ENCODE results near the gene ZNF423. TPM values are rescaled to one million over a fixed set of nuclear protein-coding genes. Genes with fewer than 3 reads are reported as not detected.

The ZNF423 gene
- total RNA-seq, 1 donor, result 11.6 TPM

GRCh38 chr16:49458656-49459445, 397.1 kb downstream of the ZNF423 start:
- Histone ChIP-seq H4K20me1 (ENCODE audit: insufficient read depth, low read length) (no peaks in the 10 kb centered on the region), H2AFZ (ENCODE audit: low read length) (no peak overlapping the region), H3K27me3 (ENCODE audit: insufficient read depth, low read length) (no peaks in the 10 kb centered on the region), H3K4me2 (ENCODE audit: insufficient read depth, low read length) (no peak overlapping the region), H3K79me2 (ENCODE audit: insufficient read depth, low read length) (no peaks in the 10 kb centered on the region), H3K9me3 (ENCODE audit: low read depth, low read length) (no peaks in the 10 kb centered on the region), H3K27ac (ENCODE audit: low read depth, low read length) (no peak overlapping the region), H3K4me3 (ENCODE audit: insufficient read depth, low read length) (no peak overlapping the region), H3K4me1 (ENCODE audit: insufficient read depth, low read length) (no peaks in the 10 kb centered on the region), H3K36me3 (ENCODE audit: insufficient read depth, low read length) (no peaks in the 10 kb centered on the region)
- TF ChIP-seq, protein P1, sequence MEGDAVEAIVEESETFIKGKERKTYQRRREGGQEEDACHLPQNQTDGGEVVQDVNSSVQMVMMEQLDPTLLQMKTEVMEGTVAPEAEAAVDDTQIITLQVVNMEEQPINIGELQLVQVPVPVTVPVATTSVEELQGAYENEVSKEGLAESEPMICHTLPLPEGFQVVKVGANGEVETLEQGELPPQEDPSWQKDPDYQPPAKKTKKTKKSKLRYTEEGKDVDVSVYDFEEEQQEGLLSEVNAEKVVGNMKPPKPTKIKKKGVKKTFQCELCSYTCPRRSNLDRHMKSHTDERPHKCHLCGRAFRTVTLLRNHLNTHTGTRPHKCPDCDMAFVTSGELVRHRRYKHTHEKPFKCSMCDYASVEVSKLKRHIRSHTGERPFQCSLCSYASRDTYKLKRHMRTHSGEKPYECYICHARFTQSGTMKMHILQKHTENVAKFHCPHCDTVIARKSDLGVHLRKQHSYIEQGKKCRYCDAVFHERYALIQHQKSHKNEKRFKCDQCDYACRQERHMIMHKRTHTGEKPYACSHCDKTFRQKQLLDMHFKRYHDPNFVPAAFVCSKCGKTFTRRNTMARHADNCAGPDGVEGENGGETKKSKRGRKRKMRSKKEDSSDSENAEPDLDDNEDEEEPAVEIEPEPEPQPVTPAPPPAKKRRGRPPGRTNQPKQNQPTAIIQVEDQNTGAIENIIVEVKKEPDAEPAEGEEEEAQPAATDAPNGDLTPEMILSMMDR (IDR thresholded peaks at IDR 0.05; ENCODE audit: extremely low read depth, low read depth, low read length), result no peak
- no peak for DNase-seq (ENCODE audit: insufficient read length, low spot score, missing footprints)

GRCh38 chr16:49458243-49458642, 397.7 kb downstream of the ZNF423 start:
- H3K4me1 ChIP-seq (ENCODE audit: insufficient read depth, low read length), result no peaks in the 10 kb centered on the region
- TF ChIP-seq, protein P1 (IDR thresholded peaks at IDR 0.05; ENCODE audit: extremely low read depth, low read depth, low read length), result no peak

DNA sequence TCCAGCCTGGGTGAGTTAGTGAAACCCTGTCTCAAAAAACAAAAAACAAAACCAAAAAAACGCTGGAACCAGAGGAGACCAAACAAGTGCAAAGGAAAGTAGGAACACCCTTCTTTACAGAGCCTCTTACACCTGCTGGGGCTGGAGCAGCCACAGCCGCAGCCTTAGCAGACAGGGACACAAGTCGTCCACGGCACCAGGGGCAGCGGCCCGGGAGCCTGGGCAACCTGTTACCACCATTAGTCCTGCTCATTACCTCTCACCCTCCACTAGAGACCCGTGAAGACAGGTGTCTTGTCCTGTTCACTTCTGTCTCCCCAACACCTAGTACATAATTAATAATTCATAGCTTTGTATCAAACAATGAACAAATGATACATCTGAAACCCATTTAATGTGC, 398.7 kb downstream of the ZNF423 start:
- DNase-seq (ENCODE audit: insufficient read length, low spot score, missing footprints), result no peak
- H3K9me3 ChIP-seq (ENCODE audit: low read depth, low read length), result no peaks in the 10 kb centered on the region
- no peaks in the 10 kb centered on the region for H3K36me3 ChIP-seq (ENCODE audit: insufficient read depth, low read length)
- no peak overlapping the region for H2AFZ ChIP-seq (ENCODE audit: low read length)
- TF ChIP-seq, protein P1 (IDR thresholded peaks at IDR 0.05; ENCODE audit: extremely low read depth, low read depth, low read length), result no peak
- no peaks in the 10 kb centered on the region for H3K4me1 ChIP-seq (ENCODE audit: insufficient read depth, low read length)
- no peaks in the 10 kb centered on the region for H3K79me2 ChIP-seq (ENCODE audit: insufficient read depth, low read length)
- H3K27ac ChIP-seq (ENCODE audit: low read depth, low read length), result no peak overlapping the region
- no peaks in the 10 kb centered on the region for H3K27me3 ChIP-seq (ENCODE audit: insufficient read depth, low read length)
- no peaks in the 10 kb centered on the region for H4K20me1 ChIP-seq (ENCODE audit: insufficient read depth, low read length)
- H3K4me2 ChIP-seq (ENCODE audit: insufficient read depth, low read length), result no peak overlapping the region
- no peak overlapping the region for H3K4me3 ChIP-seq (ENCODE audit: insufficient read depth, low read length)

More at GRCh38 chr16:49458243-49458642, 397.7 kb downstream of the ZNF423 start:
- Histone ChIP-seq H3K4me3 (ENCODE audit: insufficient read depth, low read length) (no peak overlapping the region), H3K27ac (ENCODE audit: low read depth, low read length) (no peak overlapping the region), H3K4me2 (ENCODE audit: insufficient read depth, low read length) (no peak overlapping the region), H4K20me1 (ENCODE audit: insufficient read depth, low read length) (no peaks in the 10 kb centered on the region), H3K79me2 (ENCODE audit: insufficient read depth, low read length) (no peaks in the 10 kb centered on the region), H3K9me3 (ENCODE audit: low read depth, low read length) (no peaks in the 10 kb centered on the region), H2AFZ (ENCODE audit: low read length) (no peak overlapping the region), H3K27me3 (ENCODE audit: insufficient read depth, low read length) (no peaks in the 10 kb centered on the region), H3K36me3 (ENCODE audit: insufficient read depth, low read length) (no peaks in the 10 kb centered on the region)
- DNase-seq (ENCODE audit: insufficient read length, low spot score, missing footprints), result no peak

DNA sequence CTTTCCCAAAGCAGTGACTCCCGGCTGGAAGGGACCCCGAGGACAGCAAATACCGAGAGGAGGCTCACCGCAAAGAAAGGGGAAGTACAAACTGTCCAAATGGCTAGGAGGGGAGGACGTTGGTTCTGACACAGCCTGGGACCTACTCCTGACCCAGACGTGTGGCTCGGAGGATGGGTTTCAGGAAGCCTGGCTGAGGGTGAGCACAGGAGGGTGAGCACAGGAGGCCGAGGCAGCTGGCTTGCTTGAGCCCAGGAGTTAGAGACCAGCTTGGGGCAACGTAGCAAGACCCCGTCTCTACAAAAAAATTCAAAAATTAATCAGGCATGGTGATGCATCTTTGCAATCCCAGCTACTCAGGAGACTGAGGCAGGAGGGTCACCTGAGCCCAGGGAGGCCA, 399.1 kb downstream of the ZNF423 start:
- TF ChIP-seq, protein P1 (IDR thresholded peaks at IDR 0.05; ENCODE audit: extremely low read depth, low read depth, low read length), result no peak
- Histone ChIP-seq H3K36me3 (ENCODE audit: insufficient read depth, low read length) (no peaks in the 10 kb centered on the region), H3K4me1 (ENCODE audit: insufficient read depth, low read length) (no peaks in the 10 kb centered on the region), H3K27ac (ENCODE audit: low read depth, low read length) (no peak overlapping the region), H3K27me3 (ENCODE audit: insufficient read depth, low read length) (no peaks in the 10 kb centered on the region), H3K9me3 (ENCODE audit: low read depth, low read length) (no peaks in the 10 kb centered on the region), H3K79me2 (ENCODE audit: insufficient read depth, low read length) (no peaks in the 10 kb centered on the region), H3K4me2 (ENCODE audit: insufficient read depth, low read length) (no peak overlapping the region), H2AFZ (ENCODE audit: low read length) (no peak overlapping the region), H3K4me3 (ENCODE audit: insufficient read depth, low read length) (no peak overlapping the region), H4K20me1 (ENCODE audit: insufficient read depth, low read length) (no peaks in the 10 kb centered on the region)
- DNase-seq (ENCODE audit: insufficient read length, low spot score, missing footprints), result no peak
